Fibroblast of mammary gland (primary cell): ENCODE results near the gene CLECL1.
"Not testable (repeated sequence)": the region's sequence is repeated elsewhere in the genome, so short reads cannot be mapped to it uniquely, and the experiment has no call there.

Experiments
- DNase-seq: peaks from one replicate; pipeline ENCODE4 v3.0.0-alpha.2; 2010; ENCODE audit warnings: low read depth
- H3K4me3 ChIP-seq: 2 replicates; pipeline ENCODE4 v1.5.1; 2011; ENCODE audit warnings: low read depth, mild to moderate bottlenecking, low read length, moderate library complexity; ENCODE audit not compliant: control insufficient read depth
- CTCF ChIP-seq: conservative IDR thresholded peaks from 2 replicates; pipeline ENCODE4 v1.5.1; 2011; ENCODE audit warnings: low read depth, low read length, inconsistent platforms; ENCODE audit not compliant: control insufficient read depth, insufficient read depth

CLECL1 gene

GRCh38 chr12:9724023-9724422 is 8.9 kb downstream of the CLECL1 start:
- no peak for TF ChIP-seq CTCF
- H3K4me3 ChIP-seq = no peak overlapping the region
- no peak for DNase-seq

- DNase-seq = peak; percentile 59
- H3K4me3 ChIP-seq = no peak overlapping the region
Observed at GRCh38 chr12:9721394-9722092, 11.4 kb downstream of the CLECL1 start.

GRCh38 chr12:9719790-9720189 is 13.1 kb downstream of the CLECL1 start:
- DNase-seq = no peak
- TF ChIP-seq CTCF = no peak
- H3K4me3 ChIP-seq = no peak overlapping the region

More at GRCh38 chr12:9721394-9722092, 11.4 kb downstream of the CLECL1 start:
- no peak for TF ChIP-seq CTCF

- H3K4me3 ChIP-seq = no peak overlapping the region
- no peak for TF ChIP-seq CTCF
- DNase-seq = no peak
Observed at GRCh38 chr12:9718968-9719367, 13.9 kb downstream of the CLECL1 start.

GRCh38 chr12:9717070-9717925 is 15.6 kb downstream of the CLECL1 start:
- DNase-seq = no peak
- no peak overlapping the region for H3K4me3 ChIP-seq
- TF ChIP-seq CTCF = no peak

- not testable (repeated sequence) for DNase-seq
Observed at GRCh38 chr12:9713032-9713558, 19.8 kb downstream of the CLECL1 start.

GRCh38 chr12:9711664-9712063 is 21.2 kb downstream of the CLECL1 start:
- no peak overlapping the region for H3K4me3 ChIP-seq
- TF ChIP-seq CTCF = no peak
- DNase-seq = no peak

More at GRCh38 chr12:9713032-9713558, 19.8 kb downstream of the CLECL1 start:
- not testable (repeated sequence) for H3K4me3 ChIP-seq
